HG02759 (cell line): ENCODE measurements around the gene C19orf81.

ENCODE experiments used
- ATAC-seq: cut with Tn5 transposase; IDR thresholded peaks from one replicate; pipeline ENCODE4 v1.9.1; 2021; ENCODE audit warnings: mild to moderate bottlenecking, moderate library complexity; ENCODE audit not compliant: unreplicated experiment

C19orf81 gene

DNA sequence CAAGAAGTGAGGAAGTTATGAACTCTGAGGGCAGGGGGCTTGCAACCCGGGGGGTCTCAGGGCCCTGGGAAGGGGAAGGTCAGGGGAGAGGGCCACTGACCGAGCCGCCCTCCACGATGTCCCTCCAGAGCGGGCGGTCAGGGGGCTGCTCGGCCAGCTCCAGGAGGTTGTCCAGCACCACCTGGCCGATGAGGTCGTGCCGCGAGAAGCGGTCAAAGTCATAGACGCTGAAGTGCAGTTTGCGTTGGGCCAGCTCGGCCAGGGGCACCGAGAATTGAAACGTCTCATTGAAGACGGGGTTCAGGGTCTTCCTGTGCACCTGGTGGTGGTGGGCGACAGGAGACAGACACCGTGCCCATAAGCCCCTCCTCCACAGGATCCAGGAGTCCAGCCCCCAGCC lies 20.1 kb upstream of the C19orf81 start:
- no peak for ATAC-seq

DNA sequence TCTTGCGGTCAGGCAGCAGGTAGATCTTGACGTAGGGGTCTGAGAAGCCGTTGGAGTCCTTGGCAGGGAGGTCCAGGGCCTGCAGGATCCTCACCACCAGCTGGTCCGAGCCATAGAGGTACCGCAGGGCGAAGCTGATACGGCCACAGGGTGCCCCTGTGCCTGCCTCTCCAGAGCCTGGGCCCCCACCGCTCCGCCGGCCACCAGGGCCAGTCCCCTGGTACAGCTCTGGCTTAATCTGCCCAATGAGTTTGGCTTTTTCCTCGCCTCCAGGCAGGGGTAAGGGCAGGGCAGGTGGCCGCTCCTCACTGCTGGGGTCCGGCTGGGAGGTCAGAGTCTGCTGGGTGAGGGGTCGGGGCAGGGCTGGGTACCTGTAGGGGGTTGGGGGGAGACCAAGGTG lies 19.4 kb upstream of the C19orf81 start:
- ATAC-seq = no peak

DNA sequence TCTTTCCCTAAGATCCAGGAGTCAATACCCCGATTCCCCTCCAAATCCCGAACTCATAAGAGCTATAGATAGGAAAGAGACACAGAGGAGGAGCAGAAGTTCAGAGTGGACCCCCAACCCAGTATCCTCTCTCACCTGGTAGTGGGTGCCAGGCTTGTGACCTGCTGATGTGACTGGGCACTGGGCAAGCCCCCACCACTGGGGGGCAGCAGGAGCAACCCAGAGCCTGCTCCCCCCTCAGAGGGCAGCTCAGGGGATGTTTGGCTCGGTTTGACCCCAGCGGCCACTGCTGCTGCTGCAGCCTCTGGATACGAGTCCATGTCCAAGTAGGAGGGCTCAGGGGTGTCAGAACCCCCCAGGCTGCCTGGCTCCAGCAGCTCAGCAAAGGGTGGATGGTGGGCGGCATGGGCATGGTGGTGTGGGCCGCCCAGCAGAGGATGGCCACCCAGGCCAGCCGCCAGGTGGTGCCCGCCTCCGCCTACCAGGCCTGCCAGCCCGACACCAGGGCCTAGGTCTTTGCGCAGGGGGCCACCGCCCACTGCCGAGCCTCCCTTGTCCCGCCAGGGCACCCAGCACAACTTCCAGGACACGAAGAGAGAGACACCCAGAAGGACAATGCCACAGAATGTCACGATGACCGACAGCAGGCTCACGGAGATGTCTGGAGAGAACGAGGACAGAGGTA lies 17.0 kb upstream of the C19orf81 start:
- ATAC-seq = no peak

DNA sequence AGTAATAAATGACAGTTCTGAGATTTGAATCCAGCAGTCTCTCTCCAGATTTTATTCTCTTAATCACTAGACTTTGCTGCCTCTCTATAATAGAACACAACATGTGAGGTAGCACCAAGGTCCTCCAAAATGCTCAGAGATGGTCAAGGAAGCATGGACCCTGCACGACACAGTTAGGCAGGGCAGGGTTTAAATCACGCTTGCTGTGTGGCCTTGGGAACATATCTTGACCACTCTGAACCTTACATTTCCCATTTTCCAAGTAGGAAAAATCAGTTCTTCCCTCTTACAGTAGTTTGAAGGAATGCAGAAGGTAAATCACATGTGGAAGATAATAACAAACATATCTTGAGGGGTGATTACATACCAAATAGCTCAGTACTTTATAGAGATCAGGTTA lies 15.9 kb upstream of the C19orf81 start:
- ATAC-seq = no peak

DNA sequence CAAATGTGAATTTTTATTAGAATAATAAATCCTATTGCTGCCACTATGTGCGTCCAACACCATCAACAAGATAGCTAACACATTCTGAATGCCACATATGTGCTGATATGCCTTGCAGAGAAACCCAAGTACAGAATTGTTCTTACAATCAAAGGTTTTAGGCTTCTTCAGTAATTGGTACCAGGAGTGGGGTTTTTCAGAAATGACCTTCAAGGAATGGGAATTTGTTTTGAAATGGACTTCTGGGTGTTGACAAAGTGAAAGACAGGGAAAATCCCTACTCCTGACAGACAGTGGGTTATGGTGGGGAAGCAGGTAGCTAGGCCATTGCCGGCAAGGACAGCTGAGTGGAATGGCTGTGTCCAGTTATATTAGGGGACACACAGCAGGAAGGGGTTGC lies 15.3 kb upstream of the C19orf81 start:
- no peak for ATAC-seq

DNA sequence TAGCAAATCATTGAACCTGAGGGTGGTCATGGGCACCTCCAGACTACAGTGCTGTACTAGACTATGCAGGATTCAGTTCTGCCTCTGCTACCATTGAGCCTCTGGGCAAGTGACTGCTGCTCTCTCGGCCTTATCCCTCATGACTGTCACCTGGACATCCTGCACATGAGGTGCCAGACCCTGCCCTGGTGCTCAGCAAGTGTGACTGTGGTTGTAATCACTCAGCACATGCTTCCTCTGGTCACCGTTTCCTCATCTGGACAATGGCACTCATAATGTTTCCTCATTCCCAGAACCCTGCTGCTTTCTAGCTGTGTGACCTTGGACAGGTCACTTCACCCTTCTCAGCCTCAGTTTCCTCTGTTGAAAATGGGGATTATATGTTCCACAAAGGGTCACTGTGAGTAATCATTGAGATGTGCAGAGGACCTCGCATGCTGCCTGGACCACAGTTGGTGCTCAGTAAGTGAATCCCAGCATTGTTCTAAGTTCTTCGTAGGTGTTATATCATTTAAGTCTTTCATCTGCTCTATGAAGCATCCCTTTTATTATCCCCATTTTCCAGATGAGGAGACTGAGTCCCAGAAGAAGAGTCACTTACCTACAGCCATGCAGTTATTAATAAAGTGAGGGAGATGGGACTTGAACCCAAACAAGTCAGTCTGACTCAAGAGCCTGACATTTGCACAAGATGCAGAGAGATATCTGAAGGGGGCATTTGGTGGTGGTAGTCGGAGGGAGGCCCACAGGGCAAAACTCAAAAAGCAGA lies 12.7 kb upstream of the C19orf81 start:
- ATAC-seq = no peak

DNA sequence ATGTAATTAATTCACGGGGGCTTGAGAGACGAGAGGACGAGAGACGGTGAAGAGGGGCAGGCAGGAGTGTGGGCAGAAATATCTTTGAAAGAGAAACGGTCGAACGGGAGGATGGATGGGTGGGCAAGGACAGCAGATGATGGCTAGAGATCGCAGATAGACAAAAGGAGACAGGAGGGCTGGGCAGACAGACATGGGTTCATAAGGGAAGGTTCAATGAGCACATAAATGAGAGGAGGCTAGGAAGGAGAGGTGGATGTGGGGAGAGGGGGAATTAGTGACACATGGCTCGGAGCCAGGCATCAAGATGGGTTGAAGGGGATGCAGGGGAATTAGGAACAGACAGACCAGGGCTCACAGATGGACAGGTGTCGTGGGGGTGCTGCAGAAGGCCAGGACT lies 10.6 kb upstream of the C19orf81 start:
- no peak for ATAC-seq

DNA sequence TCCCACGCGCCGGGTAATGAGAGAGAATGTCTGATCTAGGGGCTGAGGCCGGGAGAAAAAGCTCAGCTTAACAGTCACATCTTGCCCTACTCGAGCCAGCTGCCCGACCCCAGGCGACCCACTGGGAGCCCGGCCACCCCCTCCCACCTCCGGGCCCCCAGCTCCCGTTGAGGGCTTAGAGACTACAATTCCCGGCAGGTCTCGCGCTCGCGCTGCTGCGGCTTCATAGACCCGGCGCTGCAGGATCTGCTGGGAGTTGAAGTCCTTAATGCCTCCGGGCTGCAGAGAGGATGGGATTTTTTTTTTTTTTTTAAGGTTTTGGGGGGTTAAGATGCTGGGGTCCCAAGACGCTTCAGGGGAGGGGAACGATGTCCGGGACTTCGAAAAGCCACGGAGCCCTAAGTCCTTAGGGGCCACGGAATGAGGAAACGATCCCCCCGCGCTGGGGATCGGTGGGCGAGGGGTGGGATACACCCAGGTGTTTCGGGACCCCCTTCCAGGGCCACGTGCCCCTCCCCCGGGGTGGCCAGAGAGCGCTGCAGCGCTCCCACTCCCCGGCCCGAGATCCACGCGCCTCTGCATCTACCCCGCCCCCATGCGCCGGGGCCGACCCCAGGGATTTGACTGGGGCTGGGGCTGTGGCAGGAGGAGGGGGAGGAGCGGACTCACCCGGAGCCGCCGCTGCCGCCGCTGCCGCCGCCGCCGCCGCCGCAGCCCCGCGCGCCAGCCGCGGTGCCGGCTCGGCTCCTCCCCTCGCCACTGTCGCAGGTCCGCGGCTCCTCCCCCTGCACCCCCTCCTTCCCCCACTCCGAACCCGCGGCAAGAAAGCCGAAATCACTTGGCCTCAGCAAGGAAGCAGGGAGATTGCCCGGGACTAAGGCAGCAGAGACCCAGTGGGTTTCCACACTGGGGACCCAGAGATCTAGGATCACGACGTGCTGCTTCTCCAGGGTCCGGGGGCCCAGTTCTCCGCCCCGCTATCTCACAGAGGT lies 9.8 kb upstream of the C19orf81 start, which contains the start of gene SYT3:
Gene SYT3 (minus strand): TSS at position 761 of the 992 bp plus-strand sequence. CDS start 2,470 bp downstream, outside the sequence.
- ATAC-seq = no peak

DNA sequence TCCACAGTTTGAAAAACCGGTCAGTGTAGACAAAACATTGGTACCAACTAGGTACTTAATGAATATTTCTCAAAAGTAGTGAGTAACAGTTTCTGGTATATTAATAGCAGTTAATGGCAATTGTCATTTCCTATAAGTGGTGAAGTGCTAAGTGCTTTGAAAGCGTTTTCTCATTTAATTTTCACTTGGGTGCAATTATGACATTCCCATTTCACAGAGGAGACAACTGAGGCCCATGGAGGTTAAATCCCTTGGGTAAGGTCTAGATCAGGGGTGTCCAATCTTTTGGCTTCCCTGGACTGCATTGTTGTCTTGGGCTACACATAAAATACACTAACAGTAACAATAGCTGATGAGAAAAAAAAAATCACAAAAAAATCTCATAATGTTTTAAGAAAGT lies 8.9 kb upstream of the C19orf81 start:
- no peak for ATAC-seq

DNA sequence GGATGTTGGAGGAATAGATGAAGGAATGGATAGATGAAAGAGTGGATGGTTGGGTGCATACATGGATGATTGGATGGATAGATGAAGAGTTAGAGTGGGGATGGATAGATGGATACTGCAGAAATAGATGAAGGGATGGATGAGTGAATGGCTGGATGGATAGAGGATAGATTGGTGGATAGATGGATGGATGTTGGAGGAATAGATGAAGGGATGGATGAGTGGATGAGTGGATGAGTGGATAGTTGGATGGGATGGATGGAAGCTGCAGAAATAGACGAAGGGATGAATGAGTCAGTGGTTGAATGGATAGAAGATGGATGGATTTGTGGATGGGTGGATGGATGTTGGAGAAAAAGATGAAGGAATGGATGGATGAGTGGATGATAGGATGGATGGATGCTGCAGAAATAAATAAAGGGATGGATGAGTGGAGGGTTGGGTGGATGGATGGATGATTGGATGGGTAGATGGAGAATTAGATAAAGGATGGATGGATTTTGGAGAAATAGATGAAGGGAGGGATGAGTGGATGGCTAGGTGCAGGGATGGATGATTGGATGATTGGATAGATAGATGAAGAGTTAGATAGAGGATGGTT lies 4.8 kb upstream of the C19orf81 start:
- ATAC-seq = no peak

DNA sequence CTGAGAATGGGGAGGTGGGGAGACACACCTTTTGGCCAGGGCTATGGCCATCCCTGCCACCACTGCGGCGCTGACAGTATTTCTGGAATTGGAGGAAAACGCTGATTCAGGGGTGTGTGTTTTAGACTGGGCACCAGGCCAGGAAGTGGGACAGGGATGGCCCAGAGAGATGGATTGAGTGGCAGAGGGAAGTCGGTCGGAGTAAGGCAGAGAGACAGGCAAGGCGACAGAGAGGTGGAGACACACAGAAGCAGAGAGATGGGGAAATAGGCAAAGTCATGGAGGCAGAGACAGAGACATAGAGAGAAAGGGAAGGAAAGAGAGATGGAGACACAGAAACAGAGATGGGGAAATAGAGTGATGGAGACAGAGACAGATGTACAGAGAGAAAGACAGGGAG lies 4.1 kb upstream of the C19orf81 start:
- ATAC-seq = no peak

DNA sequence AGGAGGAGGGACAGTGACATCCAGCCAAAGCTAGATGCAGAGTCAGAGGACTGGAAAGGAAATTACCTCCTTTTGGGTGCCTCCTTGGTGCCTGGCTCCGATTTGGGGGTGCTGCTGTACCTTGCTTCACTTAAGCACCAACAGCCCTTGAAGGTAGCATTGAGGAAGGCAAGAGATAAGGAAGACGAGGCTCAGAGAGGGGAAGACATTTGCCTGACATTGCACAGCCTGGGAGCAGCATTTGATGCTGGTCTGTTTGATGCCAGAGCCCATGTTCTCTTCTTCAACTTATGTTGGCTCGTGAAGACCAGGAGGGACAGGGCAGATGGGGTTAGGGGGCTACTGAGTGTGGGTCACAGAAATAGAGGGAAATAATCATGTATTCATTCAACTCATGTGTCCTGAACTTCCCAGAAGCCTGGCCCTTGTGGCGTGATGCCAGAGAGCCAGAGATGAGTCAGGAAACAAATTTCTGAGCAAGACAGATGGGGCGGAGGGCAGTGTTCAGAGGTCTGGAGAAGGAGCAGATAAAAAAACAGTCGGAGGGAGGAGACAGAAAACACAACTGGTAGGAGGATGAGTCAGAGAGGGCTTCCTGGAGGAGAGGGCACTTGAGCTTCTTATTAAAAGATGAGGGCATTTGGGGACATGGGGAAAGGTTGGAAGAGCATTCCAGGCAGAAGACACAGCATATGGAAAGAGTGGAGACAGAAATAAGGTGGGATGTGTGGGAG lies 3.0 kb upstream of the C19orf81 start:
- no peak for ATAC-seq

DNA sequence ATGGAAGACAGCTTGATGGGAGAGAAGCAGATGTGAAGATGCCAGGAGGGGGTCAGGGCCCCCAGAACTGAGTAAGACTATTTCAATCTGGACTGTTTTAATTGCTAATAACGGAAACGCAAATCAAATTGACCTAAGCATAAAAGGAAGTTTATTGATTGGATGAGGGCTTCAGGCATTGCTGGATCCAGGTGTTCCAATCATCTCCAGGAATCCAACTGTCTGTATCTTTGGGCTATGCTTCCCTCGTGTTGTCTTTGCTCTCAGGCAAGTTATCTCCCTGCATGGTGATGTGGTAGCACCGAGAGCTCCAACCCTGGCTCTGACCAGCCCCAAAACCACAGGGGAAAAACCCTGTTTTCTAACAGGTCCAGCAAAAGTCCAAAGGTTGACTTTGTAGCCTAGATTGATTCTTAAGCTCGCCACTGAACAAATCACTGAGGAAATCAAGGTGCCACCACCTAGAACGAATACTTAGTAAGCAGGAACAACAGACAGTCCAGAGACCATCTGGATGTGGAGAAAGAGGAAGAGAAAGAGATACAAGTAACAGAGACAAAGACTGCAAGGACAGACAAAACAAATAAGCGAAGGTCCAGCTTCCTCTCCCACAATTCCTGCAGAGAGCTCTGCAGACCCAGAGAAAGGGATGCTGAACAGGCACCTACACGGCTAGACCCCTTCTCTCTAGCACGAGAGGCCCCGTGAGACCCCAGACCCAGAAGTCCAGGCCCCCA lies 1.2 kb upstream of the C19orf81 start:
- no peak for ATAC-seq

DNA sequence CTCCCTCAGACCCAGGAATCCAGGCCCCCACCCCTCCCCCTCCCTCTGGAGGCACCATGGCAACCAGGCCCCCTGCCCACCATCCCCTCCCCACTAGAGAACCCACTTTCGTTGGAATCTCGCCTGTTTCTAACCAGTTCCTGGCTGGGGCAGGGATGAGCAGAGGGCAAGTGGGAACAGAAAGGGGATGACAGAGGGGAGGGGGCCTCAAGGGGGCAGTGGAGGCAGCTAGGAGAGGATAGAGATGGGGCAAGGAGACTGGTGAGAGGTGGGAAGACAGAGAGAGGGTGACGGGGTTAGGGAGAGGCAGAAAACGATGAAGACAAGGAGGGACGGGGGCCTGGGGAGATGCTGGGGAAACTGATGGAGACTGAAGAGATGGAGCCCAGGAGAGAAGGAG lies 586 bp upstream of the C19orf81 start:
- ATAC-seq = no peak

DNA sequence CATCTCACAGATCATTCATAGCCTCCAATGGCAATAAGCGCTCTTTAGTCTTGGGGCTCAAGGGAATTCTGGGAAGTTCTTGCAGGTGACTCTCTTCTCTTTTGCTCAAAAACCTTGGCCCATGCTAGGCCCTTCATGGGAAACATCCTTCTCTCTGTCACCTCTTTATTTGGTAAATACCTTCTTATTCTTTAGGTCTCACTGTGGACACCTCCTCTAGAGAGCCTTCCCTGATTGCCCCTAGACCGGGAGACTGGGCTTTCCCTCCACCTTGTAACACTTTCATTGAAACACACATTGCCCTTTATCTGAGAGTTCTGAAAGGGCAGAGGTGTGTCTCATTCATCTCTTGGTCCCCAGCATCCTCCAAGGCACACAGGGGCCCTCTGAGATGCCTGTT lies 1.9 kb downstream of the C19orf81 start:
- no peak for ATAC-seq

DNA sequence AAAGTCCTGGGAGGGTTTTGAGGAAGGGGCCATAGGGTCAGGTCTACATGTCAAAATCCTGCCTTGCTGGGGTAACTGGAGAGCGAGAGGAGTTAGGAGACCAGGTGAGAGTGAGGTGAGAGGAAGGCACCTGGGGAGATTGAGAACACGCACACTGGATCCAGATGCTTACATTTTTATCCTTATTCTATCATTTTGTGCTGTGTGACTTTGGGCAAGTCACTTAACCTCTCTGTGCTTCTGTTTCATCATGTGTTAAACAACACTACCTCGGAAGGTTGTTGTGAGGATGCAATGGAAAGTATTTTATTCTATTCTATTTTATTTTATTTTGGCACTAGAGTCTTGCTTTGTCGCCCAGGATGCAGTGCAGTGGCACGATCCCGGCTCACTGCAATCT lies 3.5 kb downstream of the C19orf81 start:
- ATAC-seq = no peak

DNA sequence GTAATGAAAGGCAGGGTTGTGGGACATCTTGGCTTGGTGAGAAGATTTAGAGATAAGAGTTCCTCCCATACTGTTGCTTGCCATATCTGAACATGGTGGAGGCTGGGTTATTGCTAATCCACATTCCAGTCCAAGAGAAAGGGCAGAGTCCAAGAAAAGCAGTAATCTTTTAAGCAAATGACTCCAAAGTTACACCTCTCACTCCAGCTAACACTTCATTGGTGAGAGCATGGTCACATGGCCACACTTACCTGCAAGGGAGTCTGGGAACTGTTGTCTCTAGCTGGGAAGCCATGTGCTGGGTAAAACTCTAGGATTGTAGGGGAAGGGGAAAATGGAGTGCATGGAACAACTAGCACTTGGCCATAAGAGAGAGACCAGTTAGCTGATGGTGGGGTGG lies 5.6 kb downstream of the C19orf81 start:
- no peak for ATAC-seq

DNA sequence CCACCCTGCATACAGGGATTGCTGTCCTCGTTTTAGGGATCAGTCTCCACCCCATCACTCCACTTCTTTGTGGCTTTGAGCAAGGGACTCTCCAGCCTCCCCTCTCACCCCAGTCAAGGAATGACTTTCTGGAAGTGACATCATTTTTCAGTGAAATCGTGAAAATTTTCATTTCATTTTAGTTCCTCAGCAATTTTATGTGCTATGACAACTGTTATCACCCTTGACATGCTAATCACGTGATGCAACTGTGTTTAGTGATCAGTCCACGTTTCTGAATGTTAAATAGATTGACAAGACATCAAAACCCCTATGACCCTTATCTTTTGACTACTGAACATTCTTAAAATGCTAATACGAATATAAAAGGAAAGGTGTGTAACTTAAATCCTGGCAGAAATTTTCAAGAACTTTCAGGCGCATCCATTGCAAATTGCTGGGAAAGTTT lies 8.0 kb downstream of the C19orf81 start:
- ATAC-seq = no peak

DNA sequence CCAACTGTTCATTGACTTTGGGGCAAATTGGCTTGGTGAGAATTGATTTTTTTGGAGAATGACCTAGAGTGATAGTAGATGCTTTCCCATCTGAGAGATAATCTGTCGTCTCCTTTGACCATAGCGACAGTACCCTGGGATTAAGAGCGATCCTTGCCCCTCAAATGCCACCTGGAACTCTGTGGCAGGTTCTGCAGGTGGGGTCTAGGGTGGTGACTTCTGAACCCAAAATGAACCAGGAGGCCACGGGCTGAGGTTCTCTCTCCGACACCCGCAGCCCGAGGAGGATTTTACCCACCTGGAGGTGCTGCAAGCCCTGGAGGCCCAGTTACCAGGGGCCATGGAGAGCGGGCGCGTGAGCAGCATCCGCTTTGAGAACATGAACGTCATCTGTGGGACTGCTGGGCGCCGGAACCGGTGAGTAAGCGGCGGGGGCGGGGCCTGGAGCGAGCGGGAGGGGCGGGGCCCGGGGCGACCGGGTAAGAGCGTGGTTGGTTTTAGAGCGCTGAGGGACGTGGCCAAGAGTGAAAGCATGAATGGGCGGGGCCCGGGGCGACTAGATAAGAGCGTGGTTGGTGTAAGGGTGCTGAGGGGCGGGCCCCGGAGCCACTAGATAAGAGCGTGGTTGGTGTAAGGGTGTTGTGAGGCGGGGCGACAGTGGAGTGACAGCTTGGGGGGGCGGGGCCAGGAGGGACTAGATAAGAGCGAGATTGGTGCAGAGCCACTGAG lies 8.6 kb downstream of the C19orf81 start:
- peak; percentile 61 for ATAC-seq
